Measurements from ENCODE around the gene PTGFRN. TPM values are rescaled to one million over a fixed set of nuclear protein-coding genes. Genes with fewer than 3 reads are reported as not detected.

PTGFRN gene
- total RNA-seq, 1 experiment from 2014 or later = 57.4 TPM

GRCh38 chr1:116879478-116880133 is 30.1 kb upstream of the PTGFRN start:
- H4K20me1 ChIP-seq (ENCODE audit: low read length) = no peaks in the 10 kb centered on the region
- no peak overlapping the region for H3K4me3 ChIP-seq (ENCODE audit: low read length)
- no peaks in the 10 kb centered on the region for H3K79me2 ChIP-seq (ENCODE audit: low read length)
- ChIA-PET CTCF (no interaction called here), POLR2A (ENCODE audit: unreplicated experiment) (no interaction called here)
- no peaks in the 10 kb centered on the region for H3K27me3 ChIP-seq (ENCODE audit: low read length)
- H2AFZ ChIP-seq (ENCODE audit: low read length) = no peak overlapping the region
- ATAC-seq (no peak), DNase-seq (no peak)
- no peaks in the 10 kb centered on the region for H3K36me3 ChIP-seq (ENCODE audit: low read depth, low read length)
- BruUV-seq (replicated peaks) = no TSS peak
- H3K9me2 ChIP-seq (replicated peaks; ENCODE audit: low read length) = no peaks in the 10 kb centered on the region
- intact Hi-C loops (cut with micrococcal nuclease) = loop anchor here (2.0 to 10.0 kb wide), 2 partner anchors 65 to 143 kb away; no protein-coding TSS in a partner anchor
- H3F3A ChIP-seq (ENCODE audit: low read length, unreplicated experiment) = no peaks in the 10 kb centered on the region
- TF ChIP-seq EZH2 (IDR thresholded peaks at IDR 0.05; ENCODE audit: low read length, unreplicated experiment) (no peak), EZH2phosphoT487 (IDR thresholded peaks at IDR 0.05; ENCODE audit: borderline replicate concordance, low read length) (no peak), CTCF (conservative IDR thresholded peaks at IDR 0.05; ENCODE audit: low read depth, low read length) (no peak)
- no peak overlapping the region for H3K4me2 ChIP-seq (ENCODE audit: low read length)
- peaks cover 11% of the 10 kb centered on the region; the same call in 1 of the 2 replicates for H3K4me1 ChIP-seq (ENCODE audit: insufficient read depth, low read length)
- H3K27ac ChIP-seq (ENCODE audit: low read length) = no peak overlapping the region
- no peaks in the 10 kb centered on the region for H3K9me3 ChIP-seq (ENCODE audit: low read length)
- no peak overlapping the region for H3K9ac ChIP-seq (ENCODE audit: low read length)

- no peaks in the 10 kb centered on the region for H3K9me3 ChIP-seq (ENCODE audit: low read length)
- H2AFZ ChIP-seq (ENCODE audit: low read length) = no peak overlapping the region
- H3K4me1 ChIP-seq (ENCODE audit: insufficient read depth, low read length) = peaks cover 11% of the 10 kb centered on the region; the same call in 1 of the 2 replicates
- no peaks in the 10 kb centered on the region for H3F3A ChIP-seq (ENCODE audit: low read length, unreplicated experiment)
- no peak overlapping the region for H3K4me2 ChIP-seq (ENCODE audit: low read length)
- ATAC-seq = no peak
- DNase-seq = no peak
- intact Hi-C loops (cut with micrococcal nuclease) = loop anchor here (2.0 kb wide), 1 partner anchor 144 kb away; no protein-coding TSS in a partner anchor
- no TSS peak for BruUV-seq (replicated peaks)
- TF ChIP-seq CTCF (conservative IDR thresholded peaks at IDR 0.05; ENCODE audit: low read depth, low read length) (no peak), EZH2 (IDR thresholded peaks at IDR 0.05; ENCODE audit: low read length, unreplicated experiment) (no peak), EZH2phosphoT487 (IDR thresholded peaks at IDR 0.05; ENCODE audit: borderline replicate concordance, low read length) (no peak)
- H3K9me2 ChIP-seq (replicated peaks; ENCODE audit: low read length) = no peaks in the 10 kb centered on the region
- ChIA-PET CTCF (interaction anchor here (0.6 to 0.7 kb wide), 2 partner anchors 278 to 286 kb away, joined by 3 to 4 read pairs; no protein-coding TSS in a partner anchor), POLR2A (ENCODE audit: unreplicated experiment) (interaction anchor here (0.7 kb wide), 1 partner anchor 199 kb away, joined by 35 read pairs; no protein-coding TSS in a partner anchor)
- H3K4me3 ChIP-seq (ENCODE audit: low read length) = no peak overlapping the region
- H4K20me1 ChIP-seq (ENCODE audit: low read length) = no peaks in the 10 kb centered on the region
- H3K27ac ChIP-seq (ENCODE audit: low read length) = no peak overlapping the region
- H3K27me3 ChIP-seq (ENCODE audit: low read length) = no peaks in the 10 kb centered on the region
- no peaks in the 10 kb centered on the region for H3K79me2 ChIP-seq (ENCODE audit: low read length)
- H3K9ac ChIP-seq (ENCODE audit: low read length) = no peak overlapping the region
- no peaks in the 10 kb centered on the region for H3K36me3 ChIP-seq (ENCODE audit: low read depth, low read length)
Observed at GRCh38 chr1:116880917-116881316, 28.8 kb upstream of the PTGFRN start.
